Measurements from ENCODE around the gene PPP1R11. TPM values are rescaled to one million over a fixed set of nuclear protein-coding genes. Genes with fewer than 3 reads are reported as not detected.

Gene PPP1R11
- total and polyA plus RNA-seq, 2 of the 13 experiments (the other 11 are each of a cell fraction or from before 2014, with no cell fraction given) = 32.1 to 58.9 TPM

DNA sequence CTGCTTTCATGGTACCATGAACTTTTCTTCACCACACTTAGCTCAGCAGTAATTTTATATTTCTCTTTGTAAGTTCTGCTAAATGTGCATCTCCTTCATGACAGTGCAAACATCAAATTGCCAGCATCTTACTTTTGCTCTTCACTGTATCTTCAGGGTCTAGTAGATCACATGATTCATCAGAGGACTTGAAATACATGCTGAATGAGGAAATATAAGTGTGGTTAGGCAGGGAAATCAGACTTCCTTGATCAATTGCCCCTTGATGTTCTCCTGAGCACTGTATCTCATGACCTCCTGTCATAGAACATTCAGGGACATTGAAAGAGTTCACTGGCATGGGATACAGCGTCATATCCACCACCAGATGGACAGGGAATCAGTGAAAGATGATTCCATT lies 31.2 kb upstream of the PPP1R11 start:
- Histone ChIP-seq H3K27me3 (ENCODE audit: control insufficient read depth in 1 of 2, insufficient read depth in 2 of 2, low read length in 2 of 2) (no peaks in the 10 kb centered on the region), H3K27ac (ENCODE audit: extremely low read length, insufficient read depth, low read length) (no peak overlapping the region), H3K4me1 (ENCODE audit: insufficient read depth, low read length) (no peaks in the 10 kb centered on the region), H2AFZ (ENCODE audit: low read length) (no peak overlapping the region), H3K9ac (ENCODE audit: insufficient read depth, low read depth, low read length) (no peak overlapping the region), H4K20me1 (ENCODE audit: insufficient read depth, low read length) (no peaks in the 10 kb centered on the region), H3K79me2 (ENCODE audit: insufficient read depth, low read length) (no peaks in the 10 kb centered on the region), H3K4me3 (replicated peaks in 1 of 3; ENCODE audit: insufficient read depth in 1 of 3, low read depth in 2 of 3, low read length in 3 of 3) (no peak overlapping the region), H3K9me3 (ENCODE audit: low read length) (no peaks in the 10 kb centered on the region), H3K36me3 (replicated peaks in 1 of 2; ENCODE audit: control insufficient read depth in 1 of 2, insufficient read depth in 2 of 2, low read length in 2 of 2) (peaks cover 3 to 6% of the 10 kb centered on the region in 2 experiments; a peak in 2 of 5 replicates), H3K4me2 (ENCODE audit: low read depth, low read length) (no peak overlapping the region)
- ChIA-PET POLR2A (no interaction called here), CTCF (ENCODE audit: low intra/inter-chr PET ratio, low total read pairs) (no interaction called here)
- ATAC-seq = no peak
- no peak for DNase-seq (ENCODE audit: low spot score)
- BruUV-seq (replicated peaks) = no TSS peak
- 95% methylated on average over 1 of the region's 1 CpG for WGBS (ENCODE audit: low lambda C conversion rate)
- FAIRE-seq = no peak
- in situ Hi-C loops (cut with HindIII; ENCODE audit: extremely low pct_ligation_motif_present, low pct_unique_long_range_greater_than_20kb) = no loop called here
- intact Hi-C loops (cut with micrococcal nuclease; ENCODE audit: unreplicated experiment) = no loop called here
- no peak for TF ChIP-seq ZNF788 (CRISPR knock-in tag; IDR thresholded peaks at IDR 0.05; ENCODE audit: borderline replicate concordance)
- TF ChIP-seq NR2F1 (CRISPR knock-in tag; IDR thresholded peaks at IDR 0.05) = no peak
- no peak for TF ChIP-seq ZNF607 (CRISPR knock-in tag; IDR thresholded peaks at IDR 0.05; ENCODE audit: borderline replicate concordance)
- TF ChIP-seq MTA3 (CRISPR knock-in tag; IDR thresholded peaks at IDR 0.05) = no peak
- no peak for TF ChIP-seq ZNF546 (CRISPR knock-in tag; conservative IDR thresholded peaks at IDR 0.05)
- TF ChIP-seq, protein P1, sequence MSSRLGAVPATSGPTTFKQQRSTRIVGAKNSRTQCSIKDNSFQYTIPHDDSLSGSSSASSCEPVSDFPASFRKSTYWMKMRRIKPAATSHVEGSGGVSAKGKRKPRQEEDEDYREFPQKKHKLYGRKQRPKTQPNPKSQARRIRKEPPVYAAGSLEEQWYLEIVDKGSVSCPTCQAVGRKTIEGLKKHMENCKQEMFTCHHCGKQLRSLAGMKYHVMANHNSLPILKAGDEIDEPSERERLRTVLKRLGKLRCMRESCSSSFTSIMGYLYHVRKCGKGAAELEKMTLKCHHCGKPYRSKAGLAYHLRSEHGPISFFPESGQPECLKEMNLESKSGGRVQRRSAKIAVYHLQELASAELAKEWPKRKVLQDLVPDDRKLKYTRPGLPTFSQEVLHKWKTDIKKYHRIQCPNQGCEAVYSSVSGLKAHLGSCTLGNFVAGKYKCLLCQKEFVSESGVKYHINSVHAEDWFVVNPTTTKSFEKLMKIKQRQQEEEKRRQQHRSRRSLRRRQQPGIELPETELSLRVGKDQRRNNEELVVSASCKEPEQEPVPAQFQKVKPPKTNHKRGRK (CRISPR knock-in tag; IDR thresholded peaks at IDR 0.05) = no peak
- TF ChIP-seq ZNF510 (CRISPR knock-in tag; IDR thresholded peaks at IDR 0.05; ENCODE audit: low read depth) = no peak
- TF ChIP-seq, protein P2, sequence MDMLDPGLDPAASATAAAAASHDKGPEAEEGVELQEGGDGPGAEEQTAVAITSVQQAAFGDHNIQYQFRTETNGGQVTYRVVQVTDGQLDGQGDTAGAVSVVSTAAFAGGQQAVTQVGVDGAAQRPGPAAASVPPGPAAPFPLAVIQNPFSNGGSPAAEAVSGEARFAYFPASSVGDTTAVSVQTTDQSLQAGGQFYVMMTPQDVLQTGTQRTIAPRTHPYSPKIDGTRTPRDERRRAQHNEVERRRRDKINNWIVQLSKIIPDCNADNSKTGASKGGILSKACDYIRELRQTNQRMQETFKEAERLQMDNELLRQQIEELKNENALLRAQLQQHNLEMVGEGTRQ (IDR thresholded peaks at IDR 0.05; ENCODE audit: low read depth, low read length) = no peak
- TF ChIP-seq, protein P2 (CRISPR knock-in tag; IDR thresholded peaks at IDR 0.05; ENCODE audit: borderline replicate concordance) = no peak
- no peak for TF ChIP-seq RBM39 (IDR thresholded peaks at IDR 0.05; ENCODE audit: low read depth, low read length, poor library complexity, severe bottlenecking)
- TF ChIP-seq TOE1 (CRISPR knock-in tag; IDR thresholded peaks at IDR 0.05) = no peak
- no peak for TF ChIP-seq ATF1 (CRISPR knock-in tag; IDR thresholded peaks at IDR 0.05)
- TF ChIP-seq XRCC5 (optimal IDR thresholded peaks at IDR 0.05; ENCODE audit: low read length) = no peak
- no peak for TF ChIP-seq FOXA3 (CRISPR knock-in tag; IDR thresholded peaks at IDR 0.05)
- no peak for TF ChIP-seq POLR2A (IDR thresholded peaks at IDR 0.05; ENCODE audit: insufficient read depth in 1 of 2, low read depth in 2 of 2, low read length in 2 of 2)
- no peak for TF ChIP-seq ZNF747 (CRISPR knock-in tag; IDR thresholded peaks at IDR 0.05; ENCODE audit: borderline replicate concordance)
- TF ChIP-seq, protein P3, sequence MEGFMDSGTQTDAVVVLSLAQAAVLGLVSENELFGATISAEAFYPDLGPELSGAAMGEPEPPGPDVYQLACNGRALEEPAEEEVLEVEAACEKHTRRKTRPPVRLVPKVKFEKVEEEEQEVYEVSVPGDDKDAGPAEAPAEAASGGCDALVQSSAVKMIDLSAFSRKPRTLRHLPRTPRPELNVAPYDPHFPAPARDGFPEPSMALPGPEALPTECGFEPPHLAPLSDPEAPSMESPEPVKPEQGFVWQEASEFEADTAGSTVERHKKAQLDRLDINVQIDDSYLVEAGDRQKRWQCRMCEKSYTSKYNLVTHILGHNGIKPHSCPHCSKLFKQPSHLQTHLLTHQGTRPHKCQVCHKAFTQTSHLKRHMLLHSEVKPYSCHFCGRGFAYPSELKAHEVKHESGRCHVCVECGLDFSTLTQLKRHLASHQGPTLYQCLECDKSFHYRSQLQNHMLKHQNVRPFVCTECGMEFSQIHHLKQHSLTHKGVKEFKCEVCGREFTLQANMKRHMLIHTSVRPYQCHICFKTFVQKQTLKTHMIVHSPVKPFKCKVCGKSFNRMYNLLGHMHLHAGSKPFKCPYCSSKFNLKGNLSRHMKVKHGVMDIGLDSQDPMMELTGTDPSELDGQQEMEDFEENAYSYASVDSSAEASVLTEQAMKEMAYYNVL (CRISPR knock-in tag; IDR thresholded peaks at IDR 0.05; ENCODE audit: borderline replicate concordance) = no peak
- TF ChIP-seq, protein P4, sequence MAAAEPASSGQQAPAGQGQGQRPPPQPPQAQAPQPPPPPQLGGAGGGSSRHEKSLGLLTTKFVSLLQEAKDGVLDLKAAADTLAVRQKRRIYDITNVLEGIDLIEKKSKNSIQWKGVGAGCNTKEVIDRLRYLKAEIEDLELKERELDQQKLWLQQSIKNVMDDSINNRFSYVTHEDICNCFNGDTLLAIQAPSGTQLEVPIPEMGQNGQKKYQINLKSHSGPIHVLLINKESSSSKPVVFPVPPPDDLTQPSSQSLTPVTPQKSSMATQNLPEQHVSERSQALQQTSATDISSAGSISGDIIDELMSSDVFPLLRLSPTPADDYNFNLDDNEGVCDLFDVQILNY (CRISPR knock-in tag; conservative IDR thresholded peaks at IDR 0.05) = no peak
